COLO829 (cell line): ENCODE results near the gene DCX.
"Not testable (repeated sequence)": the region's sequence is repeated elsewhere in the genome, so short reads cannot be mapped to it uniquely, and the experiment has no call there.

Experiments
- DNase-seq: peaks from one replicate; pipeline ENCODE4 v3.0.0; 2012; ENCODE audit warnings: low spot score

Gene DCX

DNA sequence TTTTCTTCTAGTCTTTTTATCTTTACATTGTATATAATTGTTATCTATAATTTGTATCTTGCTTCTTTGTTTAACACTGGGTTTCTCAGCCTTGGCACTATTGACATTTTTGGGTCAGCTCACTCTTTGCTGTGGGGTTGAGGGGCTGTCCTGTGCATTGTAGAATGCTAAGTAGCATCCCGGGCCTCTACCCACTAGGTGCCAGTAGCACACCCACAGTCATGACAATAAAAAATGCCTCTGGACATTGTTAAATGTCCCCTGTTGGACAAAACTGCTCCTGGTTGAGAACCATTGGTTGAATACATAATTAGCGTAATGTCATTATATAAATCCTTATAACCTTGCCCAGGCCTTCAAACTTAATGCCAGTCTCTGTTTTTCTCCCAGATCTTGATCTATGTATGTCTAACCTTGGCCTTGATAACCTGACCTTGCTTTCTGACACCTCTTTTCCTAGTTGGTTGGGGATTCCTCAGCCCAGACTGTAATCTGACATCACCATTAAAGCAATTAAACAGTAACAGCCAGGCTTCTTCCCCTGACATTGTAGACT is 46.1 kb downstream of the DCX start:
- no peak for DNase-seq

- no peak for DNase-seq
These were observed 48.3 kb downstream of the DCX start for GRCh38 chrX:111363741-111364140.

DNA sequence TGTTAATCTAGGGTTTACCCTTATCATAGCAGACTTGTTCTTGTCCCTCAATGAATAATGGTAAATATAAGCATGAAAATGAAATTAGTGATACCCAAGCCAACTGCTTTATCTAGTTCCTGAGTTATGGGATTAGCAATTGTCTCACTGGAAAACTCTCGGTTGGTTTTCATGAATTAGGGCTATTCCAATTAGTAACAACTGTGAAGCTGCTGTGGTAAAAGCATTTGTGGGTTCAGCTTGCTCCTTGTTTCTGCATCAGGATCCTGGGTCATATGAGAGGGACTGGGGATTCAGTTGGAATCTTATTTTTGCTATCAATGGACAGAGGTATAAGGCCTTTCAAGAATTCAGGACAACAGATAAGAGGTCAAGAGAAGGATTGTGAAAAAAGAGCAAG is 50.2 kb downstream of the DCX start:
- DNase-seq = no peak

GRCh38 chrX:111360839-111361238 is 51.2 kb downstream of the DCX start:
- DNase-seq = no peak

DNA sequence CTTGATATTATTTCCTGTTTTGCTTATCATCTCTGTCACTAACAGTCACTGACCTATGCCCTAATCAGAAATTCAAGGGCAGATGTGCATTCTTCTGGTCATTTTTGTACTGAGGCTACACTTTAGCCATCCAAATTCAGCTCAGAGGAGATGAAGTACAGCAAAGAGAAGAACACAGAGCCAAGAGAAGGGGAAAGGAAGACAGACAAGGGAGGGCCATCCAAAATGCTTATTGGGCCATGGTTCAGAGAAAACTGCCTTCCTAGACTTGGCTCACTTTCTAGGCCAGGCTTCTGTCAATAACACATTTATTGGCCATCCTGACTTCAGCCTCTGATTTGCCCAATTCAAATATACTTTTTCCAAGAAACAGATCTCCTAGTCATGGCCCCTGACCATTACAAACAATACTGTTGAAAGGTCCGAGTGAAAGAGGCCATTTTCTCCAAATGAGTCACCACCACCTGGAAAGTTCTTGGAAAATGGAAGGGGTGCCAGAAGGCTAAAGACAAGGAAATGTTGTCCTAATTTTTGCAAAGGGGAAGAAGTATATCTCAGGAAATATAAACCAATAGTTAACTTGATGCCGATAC is 56.4 kb downstream of the DCX start:
- no peak for DNase-seq

- DNase-seq = peak; percentile 23
These were observed 57.5 kb downstream of the DCX start for GRCh38 chrX:111354496-111354895.

- DNase-seq = no peak
These were observed 58.2 kb downstream of the DCX start for GRCh38 chrX:111353793-111354192.

- DNase-seq = no peak
These were observed 59.6 kb downstream of the DCX start for GRCh38 chrX:111352424-111352823.

DNA sequence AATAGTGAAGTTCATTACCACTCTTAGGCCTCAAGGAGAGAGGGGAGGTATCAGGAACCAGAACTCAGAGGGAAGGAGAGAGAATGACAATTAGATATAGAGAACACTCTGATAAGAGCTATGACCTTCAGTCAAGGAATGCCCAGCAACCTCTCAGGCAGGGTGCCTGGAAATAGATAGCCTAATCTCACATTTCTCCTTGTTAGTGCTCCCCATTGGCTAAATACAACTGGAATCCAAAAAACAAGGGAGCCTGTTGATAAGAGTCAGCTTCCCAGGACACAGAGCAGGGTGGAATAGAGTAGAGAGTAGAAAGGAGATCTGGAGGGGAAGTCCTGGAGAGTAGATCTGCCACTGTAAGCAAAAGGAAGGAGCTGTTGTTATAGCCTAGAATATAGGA is 62.1 kb downstream of the DCX start:
- DNase-seq = no peak

DNA sequence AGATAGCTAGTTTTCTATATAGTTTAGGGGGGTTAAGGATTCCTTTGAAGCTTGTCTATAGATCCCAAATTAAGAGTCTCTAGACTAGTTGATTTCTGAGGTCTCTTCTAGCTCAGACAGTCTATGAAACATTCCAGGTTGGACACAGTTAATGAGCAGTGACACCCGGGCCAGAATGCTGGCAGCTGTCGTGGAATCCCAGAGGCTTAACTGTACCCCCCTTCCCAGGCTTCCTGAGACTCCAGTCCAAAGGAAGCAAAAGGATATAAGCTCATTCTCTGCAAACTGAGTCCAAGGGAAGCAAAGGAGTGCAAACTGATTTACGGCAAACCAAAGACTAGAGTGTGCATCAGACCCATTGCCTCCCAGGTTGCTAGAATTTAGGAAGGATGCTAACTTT is 62.9 kb downstream of the DCX start:
- DNase-seq = no peak

GRCh38 chrX:111348429-111348828 is 63.6 kb downstream of the DCX start:
- no peak for DNase-seq

DNA sequence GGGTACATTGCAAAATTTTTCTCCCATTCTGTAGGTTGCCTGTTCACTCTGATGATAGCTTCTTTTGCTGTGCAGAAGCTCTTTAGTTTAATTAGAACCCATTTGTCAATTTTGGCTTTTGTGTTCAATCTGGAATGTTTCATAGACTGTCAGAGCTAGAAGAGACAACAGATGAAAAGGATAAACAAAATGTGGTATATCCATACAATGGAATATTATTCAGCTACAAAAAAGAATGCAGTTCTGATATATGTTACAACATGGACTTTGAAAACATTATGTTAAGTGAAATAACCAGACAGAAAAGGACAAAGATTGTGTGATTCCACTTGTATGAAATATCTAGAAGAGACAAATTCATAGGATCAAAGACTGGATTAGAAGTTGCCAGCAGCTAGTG is 65.8 kb downstream of the DCX start:
- DNase-seq = not testable (repeated sequence)

DNA sequence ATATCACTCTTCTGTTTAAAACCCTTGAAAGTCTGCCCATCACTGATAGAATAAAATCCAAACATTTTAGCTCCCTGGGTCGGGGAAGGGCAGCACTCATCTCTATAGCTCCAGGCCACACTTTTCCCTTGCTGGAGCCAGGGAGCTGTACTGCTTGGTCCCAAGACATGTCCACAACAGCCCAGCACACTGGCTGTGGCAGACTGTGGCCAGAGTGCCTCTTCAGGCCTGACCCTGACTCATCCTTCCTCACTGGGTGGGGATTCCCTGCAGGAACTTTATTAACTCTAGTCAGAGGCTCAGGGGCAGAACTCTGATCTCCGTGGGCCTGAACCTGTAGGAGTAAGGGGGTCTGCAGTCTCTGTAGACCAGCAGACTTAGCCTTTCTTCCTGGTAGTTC is 71.9 kb downstream of the DCX start:
- DNase-seq = no peak

GRCh38 chrX:111339212-111339611 is 72.8 kb downstream of the DCX start:
- DNase-seq = no peak

DNA sequence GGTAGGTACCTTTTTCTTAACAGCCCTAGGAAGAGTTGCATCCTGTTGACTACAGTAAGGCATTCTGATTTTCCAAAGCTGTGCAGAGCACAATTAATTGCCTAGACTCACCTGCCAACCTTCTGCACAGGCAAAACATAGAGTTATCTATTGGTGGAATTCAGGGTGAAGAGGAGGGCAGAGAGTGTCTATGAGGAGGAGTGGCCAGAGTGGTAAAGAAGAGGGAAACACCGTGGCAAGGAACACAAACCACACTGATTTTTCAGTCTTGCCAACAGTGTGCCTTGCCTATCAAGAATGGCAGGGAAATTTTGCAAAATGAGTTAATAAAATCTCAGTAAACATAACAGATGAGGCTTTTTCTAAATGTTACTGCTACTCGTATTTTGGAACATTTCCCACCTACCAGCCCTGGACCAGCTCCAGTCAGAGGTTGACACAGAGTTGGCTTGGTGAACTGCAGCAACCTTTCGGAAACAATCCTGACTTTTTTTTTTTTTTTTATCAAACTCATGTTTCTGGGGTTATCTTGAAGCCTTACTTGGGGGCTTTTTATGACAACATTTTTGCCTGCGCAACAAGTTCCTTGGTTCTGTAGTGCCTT is 73.8 kb downstream of the DCX start:
- no peak for DNase-seq

- DNase-seq = no peak
These were observed 74.8 kb downstream of the DCX start for GRCh38 chrX:111337067-111337637.

DNA sequence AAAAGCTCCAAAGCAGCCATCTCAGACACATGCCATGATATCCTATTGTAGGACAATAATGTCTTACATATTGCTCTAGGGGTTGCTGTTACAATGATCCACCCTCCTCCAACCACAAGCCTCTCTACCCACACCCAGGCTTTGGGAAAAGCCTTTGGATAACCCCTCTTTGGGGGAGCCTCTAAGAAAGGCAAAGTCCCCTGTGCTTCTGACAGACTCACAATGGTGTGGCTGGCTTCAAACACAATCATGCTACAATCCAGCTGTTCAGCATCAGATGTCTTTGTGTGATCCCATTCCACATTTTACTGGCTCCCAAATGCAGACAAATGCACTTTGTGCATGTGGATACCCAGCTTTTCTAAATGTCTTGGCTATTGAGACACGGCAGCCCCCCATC is 75.9 kb downstream of the DCX start:
- no peak for DNase-seq

GRCh38 chrX:111329370-111329769 is 82.6 kb downstream of the DCX start:
- no peak for DNase-seq

GRCh38 chrX:111328858-111329257 is 83.1 kb downstream of the DCX start:
- no peak for DNase-seq

DNA sequence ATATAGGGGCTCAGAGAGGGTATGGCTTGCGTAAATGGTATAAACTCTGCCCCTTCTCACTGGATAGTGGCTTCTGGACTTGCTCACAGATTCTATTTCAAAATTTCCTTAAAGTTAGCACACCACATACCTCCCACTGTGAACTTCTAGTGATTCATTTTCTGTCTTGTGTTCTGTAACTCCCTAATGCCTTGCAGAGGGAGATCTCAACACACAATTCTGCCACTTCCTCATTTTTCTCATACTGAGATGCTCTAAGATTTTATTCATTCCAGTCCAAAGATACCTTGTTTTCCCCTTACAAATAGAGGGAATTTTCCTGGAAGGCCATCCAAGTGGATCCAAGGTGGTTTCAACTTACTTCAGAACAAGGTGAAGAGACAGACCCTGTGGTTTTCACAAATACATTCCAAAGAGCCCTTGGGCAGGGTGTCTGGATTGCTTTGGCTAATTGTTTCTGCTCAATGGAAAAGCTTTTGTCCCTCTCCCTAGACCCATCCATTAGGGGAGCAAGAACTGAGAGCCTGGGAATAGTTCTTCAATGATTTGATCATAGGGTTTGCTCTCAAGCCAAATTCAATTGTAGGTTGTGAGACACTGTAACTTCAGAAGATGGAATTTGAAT is 89.6 kb downstream of the DCX start:
- no peak for DNase-seq

DNA sequence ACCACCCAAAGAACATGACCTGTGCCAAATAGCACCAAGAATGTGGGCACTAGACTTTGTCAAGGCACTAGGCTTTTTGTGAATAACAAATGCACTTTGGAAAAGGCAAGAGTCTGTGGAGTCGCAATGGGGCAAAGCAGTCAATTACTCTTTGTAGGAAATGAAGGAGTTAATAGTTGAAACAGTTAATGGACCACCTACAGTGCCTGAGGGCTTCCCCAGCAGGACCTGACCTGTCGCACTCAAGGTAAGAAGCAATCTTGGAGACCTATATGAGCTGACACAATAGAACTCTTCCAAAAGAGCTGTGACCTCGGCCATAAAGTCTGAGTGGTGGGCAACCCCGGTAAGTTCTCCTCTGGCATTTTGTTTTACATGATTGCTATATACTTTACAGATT is 92.5 kb downstream of the DCX start:
- DNase-seq = no peak

- DNase-seq = no peak
These were observed 93.1 kb downstream of the DCX start for GRCh38 chrX:111318901-111319300.

GRCh38 chrX:111309083-111309482 is 102.9 kb downstream of the DCX start:
- DNase-seq = no peak
